CMK (cell line): ENCODE results near the gene NSL1.

Experiments
- DNase-seq: peaks from one replicate; pipeline ENCODE4 v3.0.0-alpha.2; 2010; ENCODE audit warnings: low read depth

Gene NSL1

GRCh38 chr1:212685429-212685828 is 106.1 kb downstream of the NSL1 start:
- DNase-seq = no peak

- DNase-seq = no peak
Measured at GRCh38 chr1:212684521-212685090, 107.0 kb downstream of the NSL1 start.

- DNase-seq = no peak
Measured at GRCh38 chr1:212684076-212684475, 107.5 kb downstream of the NSL1 start.

- DNase-seq = peak; percentile 86
Measured at GRCh38 chr1:212683357-212683722, 108.2 kb downstream of the NSL1 start.

GRCh38 chr1:212680680-212681389 is 110.7 kb downstream of the NSL1 start:
- no peak for DNase-seq

- no peak for DNase-seq
Measured at GRCh38 chr1:212678456-212679410, 112.8 kb downstream of the NSL1 start.

- no peak for DNase-seq
Measured at GRCh38 chr1:212677573-212677972, 114.0 kb downstream of the NSL1 start.

GRCh38 chr1:212677136-212677535 is 114.4 kb downstream of the NSL1 start:
- DNase-seq = no peak
